ENCODE data around the gene RPH3AL.

DNA sequence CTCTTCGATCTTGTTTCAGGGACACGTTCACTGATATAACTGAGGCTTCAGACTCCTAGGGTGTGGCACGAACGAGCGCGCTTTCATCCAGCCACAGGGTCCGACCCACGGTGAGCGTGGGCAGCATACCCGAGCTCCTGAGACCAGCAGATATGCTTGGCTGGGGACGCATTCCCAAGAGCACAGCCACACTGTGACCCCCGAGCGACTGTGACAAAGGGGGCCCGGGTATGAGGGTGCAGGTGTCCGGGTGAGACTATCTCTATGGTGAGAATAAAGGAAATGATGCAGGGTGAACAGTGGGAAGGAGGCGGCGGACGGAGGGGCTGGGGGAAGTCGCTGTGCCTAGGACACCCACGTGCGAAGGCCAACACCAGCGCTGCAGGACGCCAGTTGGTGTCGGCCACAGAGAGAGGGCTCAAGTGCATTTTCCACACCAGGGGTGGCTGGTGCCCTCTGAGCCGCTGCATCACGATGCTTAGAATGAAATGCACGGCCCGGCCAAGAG, 17.6 kb downstream of the RPH3AL start:
- TF ChIP-seq, protein P1, sequence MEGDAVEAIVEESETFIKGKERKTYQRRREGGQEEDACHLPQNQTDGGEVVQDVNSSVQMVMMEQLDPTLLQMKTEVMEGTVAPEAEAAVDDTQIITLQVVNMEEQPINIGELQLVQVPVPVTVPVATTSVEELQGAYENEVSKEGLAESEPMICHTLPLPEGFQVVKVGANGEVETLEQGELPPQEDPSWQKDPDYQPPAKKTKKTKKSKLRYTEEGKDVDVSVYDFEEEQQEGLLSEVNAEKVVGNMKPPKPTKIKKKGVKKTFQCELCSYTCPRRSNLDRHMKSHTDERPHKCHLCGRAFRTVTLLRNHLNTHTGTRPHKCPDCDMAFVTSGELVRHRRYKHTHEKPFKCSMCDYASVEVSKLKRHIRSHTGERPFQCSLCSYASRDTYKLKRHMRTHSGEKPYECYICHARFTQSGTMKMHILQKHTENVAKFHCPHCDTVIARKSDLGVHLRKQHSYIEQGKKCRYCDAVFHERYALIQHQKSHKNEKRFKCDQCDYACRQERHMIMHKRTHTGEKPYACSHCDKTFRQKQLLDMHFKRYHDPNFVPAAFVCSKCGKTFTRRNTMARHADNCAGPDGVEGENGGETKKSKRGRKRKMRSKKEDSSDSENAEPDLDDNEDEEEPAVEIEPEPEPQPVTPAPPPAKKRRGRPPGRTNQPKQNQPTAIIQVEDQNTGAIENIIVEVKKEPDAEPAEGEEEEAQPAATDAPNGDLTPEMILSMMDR (IDR thresholded peaks at IDR 0.05 in 8 of 11, conservative IDR thresholded peaks at IDR 0.05 in 3 of 11), result no peak
- no peak for TF ChIP-seq POLR2A (IDR thresholded peaks at IDR 0.05)
